Upper lobe of right lung (tissue), 1 donor: Measurements from ENCODE around the gene PRKN. TPM values are rescaled to one million over a fixed set of nuclear protein-coding genes. Genes with fewer than 3 reads are reported as not detected.

Source experiments
- ATAC-seq: fragments of 200-7000 bp; cut with Tn5 transposase; one replicate; pipeline ENCODE4 v1.9.1; 2020; ENCODE audit warnings: mild to moderate bottlenecking, moderate library complexity
- DNase-seq: peaks from one replicate; pipeline ENCODE4 v3.0.0-alpha.2; 2020
- H3K27ac ChIP-seq: fragments of 200-600 bp; one replicate; pipeline ENCODE4 v1.8.0; 2022
- H3K27me3 ChIP-seq: fragments of 200-600 bp; one replicate; pipeline ENCODE4 v1.8.0; 2022; ENCODE audit warnings: mild to moderate bottlenecking
- H3K36me3 ChIP-seq: fragments of 200-600 bp; one replicate; pipeline ENCODE4 v1.8.0; 2022
- H3K4me1 ChIP-seq: fragments of 200-600 bp; one replicate; pipeline ENCODE4 v1.8.0; 2022
- H3K4me3 ChIP-seq: fragments of 200-600 bp; one replicate; pipeline ENCODE4 v1.8.0; 2022; ENCODE audit warnings: mild to moderate bottlenecking
- H3K9me3 ChIP-seq: fragments of 200-600 bp; one replicate; pipeline ENCODE4 v1.8.0; 2022
- CTCF ChIP-seq: fragments of 200-600 bp; IDR thresholded peaks from one replicate; pipeline ENCODE4 v1.8.0; 2022; ENCODE audit warnings: antibody characterized with exemption
- intact Hi-C: fragments of 100-400 bp; cut with DNase I; formaldehyde crosslinking; loops from one replicate; pipeline ENCODE4 v1.11.0; 2022
- total RNA-seq: library from RNA; stranded (reverse); fragmentation: NEBNext Ultra II Directional; extraction: Animal tissue kit (Norgen Biotek cat#: 25700); gene quantifications from one replicate; pipeline ENCODE4 v1.2.1, GENCODE V29; 2021
- donor health status: DM: no; HTN: yes; CAD: no; lungs with severe emphysema.

PRKN gene
- total RNA-seq, 1 donor from 2014 or later = 2.7 TPM

GRCh38 chr6:161813156-161813555, 914.4 kb downstream of the PRKN start:
- Histone ChIP-seq H3K27me3 (no peaks in the 10 kb centered on the region), H3K27ac (no peak overlapping the region), H3K4me3 (no peak overlapping the region), H3K36me3 (no peaks in the 10 kb centered on the region), H3K4me1 (no peaks in the 10 kb centered on the region), H3K9me3 (no peaks in the 10 kb centered on the region)
- intact Hi-C loops = no loop called here
- no peak for TF ChIP-seq CTCF
- ATAC-seq = peak; percentile 33
- DNase-seq = no peak

GRCh38 chr6:161809971-161810370, 917.6 kb downstream of the PRKN start:
- H3K9me3 ChIP-seq = no peaks in the 10 kb centered on the region
- H3K27me3 ChIP-seq = no peaks in the 10 kb centered on the region
- no peaks in the 10 kb centered on the region for H3K4me1 ChIP-seq
- ATAC-seq (no peak), DNase-seq (no peak)
- intact Hi-C loops = no loop called here
- no peaks in the 10 kb centered on the region for H3K36me3 ChIP-seq
- H3K4me3 ChIP-seq = no peak overlapping the region
- no peak for TF ChIP-seq CTCF
- no peak overlapping the region for H3K27ac ChIP-seq

GRCh38 chr6:161804838-161805237, 922.7 kb downstream of the PRKN start:
- H3K27ac ChIP-seq = no peak overlapping the region
- H3K36me3 ChIP-seq = no peaks in the 10 kb centered on the region
- TF ChIP-seq CTCF = no peak
- no peaks in the 10 kb centered on the region for H3K9me3 ChIP-seq
- DNase-seq (no peak), ATAC-seq (no peak)
- H3K4me1 ChIP-seq = no peaks in the 10 kb centered on the region
- no peak overlapping the region for H3K4me3 ChIP-seq
- no peaks in the 10 kb centered on the region for H3K27me3 ChIP-seq
- intact Hi-C loops = no loop called here

GRCh38 chr6:161803131-161803530, 924.4 kb downstream of the PRKN start:
- no peak for DNase-seq
- intact Hi-C loops = no loop called here
- TF ChIP-seq CTCF = no peak
- ATAC-seq = no peak
- H3K27me3 ChIP-seq = no peaks in the 10 kb centered on the region
- no peaks in the 10 kb centered on the region for H3K36me3 ChIP-seq
- no peaks in the 10 kb centered on the region for H3K9me3 ChIP-seq
- no peaks in the 10 kb centered on the region for H3K4me1 ChIP-seq
- H3K27ac ChIP-seq = no peak overlapping the region
- no peak overlapping the region for H3K4me3 ChIP-seq

- intact Hi-C loops = no loop called here
- no peak for ATAC-seq
- Histone ChIP-seq H3K36me3 (no peaks in the 10 kb centered on the region), H3K4me3 (no peak overlapping the region), H3K4me1 (no peaks in the 10 kb centered on the region), H3K27ac (no peak overlapping the region), H3K9me3 (no peaks in the 10 kb centered on the region), H3K27me3 (no peaks in the 10 kb centered on the region)
- no peak for TF ChIP-seq CTCF
- no peak for DNase-seq
Observed at GRCh38 chr6:161802231-161802630, 925.3 kb downstream of the PRKN start.

GRCh38 chr6:161798844-161799394, 928.6 kb downstream of the PRKN start:
- intact Hi-C loops = no loop called here
- no peak overlapping the region for H3K4me3 ChIP-seq
- DNase-seq (no peak), ATAC-seq (peak; percentile 19)
- no peaks in the 10 kb centered on the region for H3K27me3 ChIP-seq
- no peaks in the 10 kb centered on the region for H3K36me3 ChIP-seq
- no peak for TF ChIP-seq CTCF
- no peak overlapping the region for H3K27ac ChIP-seq
- no peaks in the 10 kb centered on the region for H3K9me3 ChIP-seq
- H3K4me1 ChIP-seq = no peaks in the 10 kb centered on the region
